Panc1 (cell line): Measurements from ENCODE around the gene ADGRV1. TPM values are rescaled to one million over a fixed set of nuclear protein-coding genes. Genes with fewer than 3 reads are reported as not detected.

ENCODE experiments used
- ATAC-seq: fragments of 200-7000 bp; cut with Tn5 transposase; 2 replicates; pipeline ENCODE4 v1.9.1; 2020; ENCODE audit warnings: mild to moderate bottlenecking, moderate library complexity
- BruUV-seq: library from RNA; stranded (reverse); fragments of 400-500 nt; replicated peaks from 2 replicates; lab custom pipeline; 2021; lab: Mats Ljungman, UMichigan
- CTCF ChIA-PET: fragments of 300-600 bp; sonication (Branson Sonifier 250); formaldehyde crosslinking; loops from one replicate; lab custom pipeline; 2022; ENCODE audit warnings: antibody characterized with exemption; lab: Charles Lee
- POLR2A ChIA-PET: fragments of 300-600 bp; sonication (Branson Sonifier 250); formaldehyde crosslinking; loops from one replicate; lab custom pipeline; 2022; ENCODE audit warnings: antibody characterized with exemption; lab: Charles Lee
- DNase-seq: peaks from one replicate; pipeline ENCODE4 v3.0.0-alpha.2; 2010; ENCODE audit warnings: low read depth, low spot score
- H3K27ac ChIP-seq: 2 replicates; pipeline ENCODE4 v1.5.1; 2011; ENCODE audit warnings: mild to moderate bottlenecking, low read length, inconsistent platforms
- H3K27me3 ChIP-seq: fragments of 200-500 bp; sonication (Bioruptor generic); 2 replicates; pipeline ENCODE4 v1.6.0; 2014; ENCODE audit warnings: low read length, inconsistent platforms; ENCODE audit not compliant: control insufficient read depth, insufficient read depth
- H3K36me3 ChIP-seq: fragments of 200-500 bp; sonication (Bioruptor generic); 2 replicates; pipeline ENCODE4 v1.5.1; 2014; ENCODE audit warnings: inconsistent platforms, mild to moderate bottlenecking, low read length, moderate library complexity; ENCODE audit not compliant: control insufficient read depth, insufficient read depth
- H3K4me1 ChIP-seq: 2 replicates; pipeline ENCODE4 v1.5.1; 2011; ENCODE audit warnings: inconsistent platforms, mild to moderate bottlenecking, low read length, moderate library complexity; ENCODE audit not compliant: control insufficient read depth, insufficient read depth
- H3K4me3 ChIP-seq, 2 experiments: 2 replicates each; pipeline ENCODE4 v1.5.1; 2011 to 2012; ENCODE audit warnings: low read depth in 2 of 2, low read length in 2 of 2, mild to moderate bottlenecking in 2 of 2, inconsistent platforms in 1 of 2, moderate library complexity in 1 of 2
- H3K9me3 ChIP-seq: fragments of 200-500 bp; sonication (Bioruptor generic); 2 replicates; pipeline ENCODE4 v1.5.1; 2014; ENCODE audit warnings: low read depth, mild to moderate bottlenecking, inconsistent platforms, low read length, moderate library complexity; ENCODE audit not compliant: control insufficient read depth, insufficient read depth
- CTCF ChIP-seq: fragments of 450-650 bp; IDR thresholded peaks from 2 replicates; pipeline ENCODE4 v1.5.1; 2017; ENCODE audit warnings: mild to moderate bottlenecking
- POLR2AphosphoS5 ChIP-seq: IDR thresholded peaks from 2 replicates; pipeline ENCODE4 v1.6.1; 2012; ENCODE audit warnings: mild to moderate bottlenecking, low read depth, low read length, moderate library complexity
- REST ChIP-seq, 2 experiments: IDR thresholded peaks; 2 replicates each; pipeline ENCODE4 v1.6.1; 2011 to 2012; ENCODE audit warnings: low read depth in 2 of 2, control low read depth in 1 of 2, low read length in 1 of 2, mild to moderate bottlenecking in 1 of 2, moderate library complexity in 1 of 2; ENCODE audit not compliant: insufficient read depth in 1 of 2
- SIN3A ChIP-seq: IDR thresholded peaks from 2 replicates; pipeline ENCODE4 v1.6.1; 2012; ENCODE audit warnings: low read depth, mild to moderate bottlenecking, low read length, moderate library complexity, borderline replicate concordance; ENCODE audit not compliant: insufficient read depth
- TCF7L2 ChIP-seq: IDR thresholded peaks from 2 replicates; pipeline ENCODE4 v1.6.1; 2011; ENCODE audit warnings: mild to moderate bottlenecking, low read depth, low read length, inconsistent platforms
- in situ Hi-C: cut with HindIII; loops from 2 replicates; pipeline ENCODE4 v1.10.0; 2016; ENCODE audit warnings: low sequenced_read_pairs, low pct_unique_long_range_greater_than_20kb
- intact Hi-C: fragments of 100-400 bp; cut with micrococcal nuclease; formaldehyde crosslinking; loops from one replicate; pipeline ENCODE4 v1.10.0; 2022; ENCODE audit not compliant: unreplicated experiment
- total RNA-seq: library from RNA; stranded (reverse); gene quantifications from one replicate; pipeline ENCODE4 v1.2.1, GENCODE V29; 2021; ENCODE audit not compliant: unreplicated experiment

The ADGRV1 gene
- total RNA-seq, 1 experiment from 2014 or later, result 0.49 TPM

- ATAC-seq, result no peak
- Histone ChIP-seq H3K27ac (no peak overlapping the region), H3K36me3 (no peaks in the 10 kb centered on the region), H3K4me3 (no peak overlapping the region), H3K9me3 (no peaks in the 10 kb centered on the region), H3K27me3 (no peaks in the 10 kb centered on the region; the same call in 1 of the 2 replicates), H3K4me1 (no peaks in the 10 kb centered on the region)
- POLR2A ChIA-PET, result interaction anchor here (0.7 kb wide), 1 partner anchor 342 kb away, joined by 12 read pairs; no protein-coding TSS in a partner anchor
- TF ChIP-seq POLR2AphosphoS5, result no peak
- no peak for TF ChIP-seq SIN3A
- TF ChIP-seq REST (IDR thresholded peaks at IDR 0.05; ENCODE audit: insufficient read depth in 1 of 2, low read depth in 2 of 2, low read length in 1 of 2), result no peak
- TF ChIP-seq CTCF, result no peak
- TF ChIP-seq TCF7L2, result no peak
- in situ Hi-C loops (no loop called here), intact Hi-C loops (no loop called here)
- no TSS peak for BruUV-seq
- CTCF ChIA-PET, result no interaction called here
- DNase-seq, result no peak
These were observed 130.5 kb downstream of the ADGRV1 start for GRCh38 chr5:90689064-90689463.

- in situ Hi-C loops, result no loop called here
- POLR2A ChIA-PET, result no interaction called here
- Histone ChIP-seq H3K36me3 (no peaks in the 10 kb centered on the region), H3K4me3 (no peak overlapping the region), H3K27ac (no peak overlapping the region), H3K9me3 (no peaks in the 10 kb centered on the region), H3K27me3 (no peaks in the 10 kb centered on the region; the same call in none of the 2 replicates), H3K4me1 (no peaks in the 10 kb centered on the region)
- CTCF ChIA-PET, result no interaction called here
- intact Hi-C loops, result no loop called here
- BruUV-seq, result no TSS peak
- ATAC-seq (no peak), DNase-seq (no peak)
- TF ChIP-seq CTCF, result no peak
- TF ChIP-seq SIN3A, result no peak
- no peak for TF ChIP-seq POLR2AphosphoS5
- TF ChIP-seq REST (IDR thresholded peaks at IDR 0.05; ENCODE audit: insufficient read depth in 1 of 2, low read depth in 2 of 2, low read length in 1 of 2), result no peak
- TF ChIP-seq TCF7L2, result no peak
These were observed 131.7 kb downstream of the ADGRV1 start for GRCh38 chr5:90690307-90690706.
